ENCODE results near the gene TPM1.

Gene TPM1

GRCh38 chr15:63016234-63016633, 26.3 kb upstream of the TPM1 start:
- no peak for DNase-seq (ENCODE audit: low spot score)

- DNase-seq (ENCODE audit: low spot score), result no peak
Observed at GRCh38 chr15:63018639-63019038, 23.9 kb upstream of the TPM1 start.

- DNase-seq (ENCODE audit: low spot score), result no peak
Observed at GRCh38 chr15:63019511-63020109, 22.9 kb upstream of the TPM1 start.

- DNase-seq (ENCODE audit: low spot score), result no peak
Observed at GRCh38 chr15:63020128-63020527, 22.4 kb upstream of the TPM1 start.

- DNase-seq (ENCODE audit: low spot score), result no peak
Observed at GRCh38 chr15:63020759-63021430, 21.7 kb upstream of the TPM1 start.

- DNase-seq (ENCODE audit: low spot score), result no peak
Observed at GRCh38 chr15:63022181-63022580, 20.4 kb upstream of the TPM1 start.

- no peak for DNase-seq (ENCODE audit: low spot score)
Observed at GRCh38 chr15:63022663-63023062, 19.9 kb upstream of the TPM1 start.

- no peak for DNase-seq (ENCODE audit: low spot score)
Observed at GRCh38 chr15:63023351-63023945, 19.1 kb upstream of the TPM1 start.

GRCh38 chr15:63025460-63025859, 17.1 kb upstream of the TPM1 start:
- no peak for DNase-seq (ENCODE audit: low spot score)

- DNase-seq (ENCODE audit: low spot score), result no peak
Observed at GRCh38 chr15:63027646-63028045, 14.9 kb upstream of the TPM1 start.

- DNase-seq (ENCODE audit: low spot score), result no peak
Observed at GRCh38 chr15:63028442-63029110, 14.0 kb upstream of the TPM1 start.

- DNase-seq (ENCODE audit: low spot score), result no peak
Observed at GRCh38 chr15:63029676-63030075, 12.9 kb upstream of the TPM1 start.

- DNase-seq (ENCODE audit: low spot score), result no peak
Observed at GRCh38 chr15:63030101-63030551, 12.4 kb upstream of the TPM1 start.

GRCh38 chr15:63034578-63034977, 8.0 kb upstream of the TPM1 start:
- DNase-seq (ENCODE audit: low spot score), result no peak

- DNase-seq (ENCODE audit: low spot score), result no peak
Observed at GRCh38 chr15:63035253-63035652, 7.3 kb upstream of the TPM1 start.

GRCh38 chr15:63035977-63036376, 6.6 kb upstream of the TPM1 start:
- no peak for DNase-seq (ENCODE audit: low spot score)

GRCh38 chr15:63037976-63038720, 4.4 kb upstream of the TPM1 start:
- no peak for DNase-seq (ENCODE audit: low spot score)

GRCh38 chr15:63038926-63039673, 3.4 kb upstream of the TPM1 start:
- DNase-seq (ENCODE audit: low spot score), result no peak

- no peak for DNase-seq (ENCODE audit: low spot score)
Observed at GRCh38 chr15:63039811-63040210, 2.7 kb upstream of the TPM1 start.

GRCh38 chr15:63040509-63040908, 2.0 kb upstream of the TPM1 start:
- no peak for DNase-seq (ENCODE audit: low spot score)

GRCh38 chr15:63040954-63041353, 1.6 kb upstream of the TPM1 start:
- no peak for DNase-seq (ENCODE audit: low spot score)

All from CD4-positive, alpha-beta T cell treated with Interleukin-6 at 100 ng/mL for 8 hours (primary cell).